ENCODE data around the gene GPRASP2.

GRCh38 chrX:102712216-102712966 lies at the start of gene GPRASP2:
- TF ChIP-seq POLR2A (IDR thresholded peaks at IDR 0.05) (no peak), CTCF (IDR thresholded peaks at IDR 0.05) (no peak)

Data from right lobe of liver (tissue), 4 donors.